HUES48 (cell line): ENCODE results near the gene TOP2A.

Experiments used
- H3K27ac ChIP-seq: one replicate; pipeline ENCODE4 v1.7.0; 2013; ENCODE audit warnings: low read depth, low read length, inconsistent platforms
- H3K27me3 ChIP-seq: 2 replicates; pipeline ENCODE4 v1.6.1; 2013; ENCODE audit warnings: mild to moderate bottlenecking, low read length; ENCODE audit not compliant: control insufficient read depth, insufficient read depth
- H3K36me3 ChIP-seq: 2 replicates; pipeline ENCODE4 v1.6.1; 2013; ENCODE audit warnings: low read length; ENCODE audit not compliant: control insufficient read depth, insufficient read depth
- H3K4me1 ChIP-seq: 2 replicates; pipeline ENCODE4 v1.6.1; 2013; ENCODE audit warnings: mild to moderate bottlenecking, low read length; ENCODE audit not compliant: control insufficient read depth, insufficient read depth
- H3K4me3 ChIP-seq: 2 replicates; pipeline ENCODE4 v1.5.1; 2013; ENCODE audit warnings: mild to moderate bottlenecking, low read depth, low read length
- H3K9ac ChIP-seq: 2 replicates; pipeline ENCODE4 v1.6.1; 2013; ENCODE audit warnings: mild to moderate bottlenecking, low read depth, low read length, moderate library complexity
- H3K9me3 ChIP-seq: 2 replicates; pipeline ENCODE4 v1.6.1; 2013; ENCODE audit warnings: low read length; ENCODE audit not compliant: control insufficient read depth, insufficient read depth

TOP2A gene

GRCh38 chr17:40347319-40348135 lies 70.2 kb downstream of the TOP2A start:
- peaks cover 74% of the 10 kb centered on the region for H3K4me1 ChIP-seq
- H3K4me3 ChIP-seq, result peak overlapping the region; percentile 41; the same call in 1 of the 2 replicates
- H3K36me3 ChIP-seq, result peaks cover 19% of the 10 kb centered on the region
- H3K9ac ChIP-seq, result no peak overlapping the region
- peaks cover 68% of the 10 kb centered on the region for H3K27me3 ChIP-seq
- peak overlapping the region; percentile 43 for H3K27ac ChIP-seq
- H3K9me3 ChIP-seq, result no peaks in the 10 kb centered on the region

GRCh38 chr17:40346765-40347158 lies 70.9 kb downstream of the TOP2A start:
- H3K4me3 ChIP-seq, result no peak overlapping the region; the same call in 1 of the 2 replicates
- peaks cover 74% of the 10 kb centered on the region for H3K4me1 ChIP-seq
- peak overlapping the region; percentile 43 for H3K27ac ChIP-seq
- peaks cover 11% of the 10 kb centered on the region; the same call in 1 of the 2 replicates for H3K36me3 ChIP-seq
- no peak overlapping the region for H3K9ac ChIP-seq
- H3K9me3 ChIP-seq, result no peaks in the 10 kb centered on the region
- peaks cover 73% of the 10 kb centered on the region for H3K27me3 ChIP-seq

GRCh38 chr17:40345994-40346764 lies 71.5 kb downstream of the TOP2A start:
- Histone ChIP-seq H3K27ac (peak overlapping the region; percentile 63), H3K4me3 (peak overlapping the region; percentile 61)

GRCh38 chr17:40345161-40345993 lies 72.3 kb downstream of the TOP2A start:
- Histone ChIP-seq H3K9ac (no peak overlapping the region; the same call in 1 of the 2 replicates), H3K27ac (peak overlapping the region; percentile 63), H3K4me1 (peaks cover 65% of the 10 kb centered on the region), H3K27me3 (peaks cover 83% of the 10 kb centered on the region), H3K36me3 (peaks cover 10% of the 10 kb centered on the region; the same call in 1 of the 2 replicates), H3K4me3 (peak overlapping the region; percentile 61), H3K9me3 (no peaks in the 10 kb centered on the region)

More at GRCh38 chr17:40345994-40346764, 71.5 kb downstream of the TOP2A start:
- Histone ChIP-seq H3K4me1 (peaks cover 69% of the 10 kb centered on the region), H3K9me3 (no peaks in the 10 kb centered on the region), H3K27me3 (peaks cover 75% of the 10 kb centered on the region), H3K9ac (no peak overlapping the region), H3K36me3 (peaks cover 10% of the 10 kb centered on the region; the same call in 1 of the 2 replicates)

GRCh38 chr17:40344421-40345160 lies 73.1 kb downstream of the TOP2A start:
- Histone ChIP-seq H3K9me3 (no peaks in the 10 kb centered on the region), H3K4me1 (peaks cover 59% of the 10 kb centered on the region), H3K27me3 (peaks cover 86% of the 10 kb centered on the region), H3K9ac (no peak overlapping the region), H3K4me3 (peak overlapping the region; percentile 61), H3K27ac (no peak overlapping the region), H3K36me3 (peaks cover 4% of the 10 kb centered on the region; the same call in 1 of the 2 replicates)

- no peaks in the 10 kb centered on the region for H3K9me3 ChIP-seq
- no peak overlapping the region for H3K9ac ChIP-seq
- H3K27me3 ChIP-seq, result peaks cover 83% of the 10 kb centered on the region
- no peaks in the 10 kb centered on the region; the same call in 1 of the 2 replicates for H3K36me3 ChIP-seq
- no peak overlapping the region for H3K27ac ChIP-seq
- peaks cover 56% of the 10 kb centered on the region for H3K4me1 ChIP-seq
- peak overlapping the region; percentile 66 for H3K4me3 ChIP-seq
These were observed 74.2 kb downstream of the TOP2A start for GRCh38 chr17:40343219-40344119.

- Histone ChIP-seq H3K9me3 (no peaks in the 10 kb centered on the region), H3K4me1 (peaks cover 48% of the 10 kb centered on the region), H3K27ac (no peak overlapping the region), H3K27me3 (peaks cover 85% of the 10 kb centered on the region), H3K9ac (no peak overlapping the region), H3K4me3 (peak overlapping the region; percentile 66), H3K36me3 (no peaks in the 10 kb centered on the region)
These were observed 75.0 kb downstream of the TOP2A start for GRCh38 chr17:40342504-40343218.

- peaks cover 42% of the 10 kb centered on the region for H3K4me1 ChIP-seq
- no peaks in the 10 kb centered on the region for H3K9me3 ChIP-seq
- H3K9ac ChIP-seq, result no peak overlapping the region
- peaks cover 86% of the 10 kb centered on the region for H3K27me3 ChIP-seq
- H3K4me3 ChIP-seq, result peak overlapping the region; percentile 66
- H3K27ac ChIP-seq, result peak overlapping the region; percentile 57
- H3K36me3 ChIP-seq, result no peaks in the 10 kb centered on the region
These were observed 75.7 kb downstream of the TOP2A start for GRCh38 chr17:40341808-40342503.
